Adrenal gland (tissue), 5 donors: Measurements from ENCODE around the gene PTCD1.

Source experiments
- POLR2A ChIP-seq, 2 donors: fragments of 450-650 bp; IDR thresholded peaks; one replicate each; pipeline ENCODE4 v1.6.1; 2017; ENCODE audit warnings: antibody characterized with exemption in 2 of 2, mild to moderate bottlenecking in 2 of 2, moderate library complexity in 1 of 2
- TF ChIP-seq, protein P1 (sequence below), 6 experiments: fragments of 450-650 bp in 4 of 6; fragments of 200-600 bp in 2 of 6; sonication (generic) in 1 of 6; IDR thresholded peaks; 1 replicate in 5 of 6; 2 replicates in 1 of 6; pipeline versions ENCODE4 v1.5.1 to v1.8.0; 2016 to 2021; ENCODE audit warnings: antibody characterized with exemption in 6 of 6, mild to moderate bottlenecking in 2 of 6, moderate library complexity in 1 of 6
- donor health status: DM: no; HTN: no; CAD: no.

GRCh38 chr7:99472561-99473314, 34.1 kb upstream of the PTCD1 start, which contains the start of gene ZNF789:
- TF ChIP-seq, protein P1, sequence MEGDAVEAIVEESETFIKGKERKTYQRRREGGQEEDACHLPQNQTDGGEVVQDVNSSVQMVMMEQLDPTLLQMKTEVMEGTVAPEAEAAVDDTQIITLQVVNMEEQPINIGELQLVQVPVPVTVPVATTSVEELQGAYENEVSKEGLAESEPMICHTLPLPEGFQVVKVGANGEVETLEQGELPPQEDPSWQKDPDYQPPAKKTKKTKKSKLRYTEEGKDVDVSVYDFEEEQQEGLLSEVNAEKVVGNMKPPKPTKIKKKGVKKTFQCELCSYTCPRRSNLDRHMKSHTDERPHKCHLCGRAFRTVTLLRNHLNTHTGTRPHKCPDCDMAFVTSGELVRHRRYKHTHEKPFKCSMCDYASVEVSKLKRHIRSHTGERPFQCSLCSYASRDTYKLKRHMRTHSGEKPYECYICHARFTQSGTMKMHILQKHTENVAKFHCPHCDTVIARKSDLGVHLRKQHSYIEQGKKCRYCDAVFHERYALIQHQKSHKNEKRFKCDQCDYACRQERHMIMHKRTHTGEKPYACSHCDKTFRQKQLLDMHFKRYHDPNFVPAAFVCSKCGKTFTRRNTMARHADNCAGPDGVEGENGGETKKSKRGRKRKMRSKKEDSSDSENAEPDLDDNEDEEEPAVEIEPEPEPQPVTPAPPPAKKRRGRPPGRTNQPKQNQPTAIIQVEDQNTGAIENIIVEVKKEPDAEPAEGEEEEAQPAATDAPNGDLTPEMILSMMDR (IDR thresholded peaks at IDR 0.05) = no peak
- peak in 1 of 2 donors; percentile 77 for TF ChIP-seq POLR2A (IDR thresholded peaks at IDR 0.05)
